Measurements from ENCODE around the gene SEMA6D.

DNA sequence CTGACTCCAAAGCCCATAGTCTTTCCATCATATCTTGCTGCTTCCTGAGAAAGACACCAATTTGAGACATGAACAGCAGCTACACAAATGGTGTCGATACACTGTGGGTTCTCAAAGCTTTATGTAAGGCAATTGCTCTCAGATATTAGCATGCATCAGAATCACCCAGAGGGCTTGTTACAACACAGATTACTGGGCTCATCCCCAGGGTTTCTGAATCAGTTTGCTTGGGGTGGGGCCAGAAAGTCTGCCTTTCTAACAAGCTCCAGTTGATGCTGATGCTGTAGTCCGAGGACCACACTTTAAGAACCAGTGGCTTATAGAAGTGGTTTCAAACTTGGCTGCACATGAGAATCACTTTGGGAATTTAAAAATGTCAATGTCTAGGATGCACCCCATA, 86.5 kb downstream of the SEMA6D start:
- no peak for TF ChIP-seq POLR2A (IDR thresholded peaks at IDR 0.05)
- TF ChIP-seq, protein P1, sequence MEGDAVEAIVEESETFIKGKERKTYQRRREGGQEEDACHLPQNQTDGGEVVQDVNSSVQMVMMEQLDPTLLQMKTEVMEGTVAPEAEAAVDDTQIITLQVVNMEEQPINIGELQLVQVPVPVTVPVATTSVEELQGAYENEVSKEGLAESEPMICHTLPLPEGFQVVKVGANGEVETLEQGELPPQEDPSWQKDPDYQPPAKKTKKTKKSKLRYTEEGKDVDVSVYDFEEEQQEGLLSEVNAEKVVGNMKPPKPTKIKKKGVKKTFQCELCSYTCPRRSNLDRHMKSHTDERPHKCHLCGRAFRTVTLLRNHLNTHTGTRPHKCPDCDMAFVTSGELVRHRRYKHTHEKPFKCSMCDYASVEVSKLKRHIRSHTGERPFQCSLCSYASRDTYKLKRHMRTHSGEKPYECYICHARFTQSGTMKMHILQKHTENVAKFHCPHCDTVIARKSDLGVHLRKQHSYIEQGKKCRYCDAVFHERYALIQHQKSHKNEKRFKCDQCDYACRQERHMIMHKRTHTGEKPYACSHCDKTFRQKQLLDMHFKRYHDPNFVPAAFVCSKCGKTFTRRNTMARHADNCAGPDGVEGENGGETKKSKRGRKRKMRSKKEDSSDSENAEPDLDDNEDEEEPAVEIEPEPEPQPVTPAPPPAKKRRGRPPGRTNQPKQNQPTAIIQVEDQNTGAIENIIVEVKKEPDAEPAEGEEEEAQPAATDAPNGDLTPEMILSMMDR (IDR thresholded peaks at IDR 0.05) = no peak

Measured in right lobe of liver (tissue), 4 donors.